HEK293T (cell line): Measurements from ENCODE around the gene PTPN2.

ENCODE experiments used
- ARNT ChIP-seq: fragments of 450-650 bp; IDR thresholded peaks from 2 replicates; pipeline ENCODE4 v1.6.1; 2017; ENCODE audit warnings: mild to moderate bottlenecking
- BHLHE40 ChIP-seq: fragments of 450-650 bp; IDR thresholded peaks from 2 replicates; pipeline ENCODE4 v1.6.1; 2016; ENCODE audit warnings: mild to moderate bottlenecking, moderate library complexity, borderline replicate concordance
- CTBP1 ChIP-seq: fragments of 450-650 bp; IDR thresholded peaks from 2 replicates; pipeline ENCODE4 v1.6.1; 2016; ENCODE audit warnings: borderline replicate concordance
- ELF4 ChIP-seq: fragments of 450-650 bp; IDR thresholded peaks from 2 replicates; pipeline ENCODE4 v1.6.1; 2017; ENCODE audit warnings: antibody characterized with exemption
- FOXM1 ChIP-seq: fragments of 450-650 bp; IDR thresholded peaks from 2 replicates; pipeline ENCODE4 v1.6.1; 2017; ENCODE audit warnings: mild to moderate bottlenecking, borderline replicate concordance
- SP1 ChIP-seq: fragments of 450-650 bp; IDR thresholded peaks from 2 replicates; pipeline ENCODE4 v1.6.1; 2017
- SUZ12 ChIP-seq: fragments of 450-650 bp; IDR thresholded peaks from 2 replicates; pipeline ENCODE4 v1.6.1; 2016; ENCODE audit warnings: mild to moderate bottlenecking
- ZNF384 ChIP-seq: fragments of 450-650 bp; IDR thresholded peaks from 2 replicates; pipeline ENCODE4 v1.6.1; 2016

DNA sequence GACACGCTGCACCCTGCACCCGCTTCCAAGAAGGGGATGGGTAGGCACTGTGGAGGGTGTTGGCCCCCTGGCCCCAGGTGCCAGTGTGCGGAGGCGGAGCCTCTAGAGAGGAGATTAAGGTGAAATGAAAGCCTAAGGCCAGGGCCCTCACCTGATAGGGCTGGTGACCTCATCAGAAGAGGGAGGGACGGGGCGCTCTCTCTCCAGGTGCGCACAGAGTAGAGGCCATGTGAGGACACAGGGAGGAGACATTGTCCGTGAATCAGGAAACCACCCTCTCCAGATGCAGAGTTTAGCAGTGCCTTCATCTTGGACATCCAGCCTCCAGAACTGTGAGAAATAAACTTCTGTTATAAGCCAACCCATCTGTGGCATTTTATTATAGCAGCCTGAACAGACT is 118.9 kb downstream of the PTPN2 start:
- TF ChIP-seq BHLHE40 = no peak
- TF ChIP-seq ZNF384 = no peak
- no peak for TF ChIP-seq ARNT
- TF ChIP-seq FOXM1 = no peak
- no peak for TF ChIP-seq ELF4
- TF ChIP-seq SUZ12 = no peak
- no peak for TF ChIP-seq SP1
- no peak for TF ChIP-seq CTBP1
